ENCODE data around the gene SMOC2.

DNA sequence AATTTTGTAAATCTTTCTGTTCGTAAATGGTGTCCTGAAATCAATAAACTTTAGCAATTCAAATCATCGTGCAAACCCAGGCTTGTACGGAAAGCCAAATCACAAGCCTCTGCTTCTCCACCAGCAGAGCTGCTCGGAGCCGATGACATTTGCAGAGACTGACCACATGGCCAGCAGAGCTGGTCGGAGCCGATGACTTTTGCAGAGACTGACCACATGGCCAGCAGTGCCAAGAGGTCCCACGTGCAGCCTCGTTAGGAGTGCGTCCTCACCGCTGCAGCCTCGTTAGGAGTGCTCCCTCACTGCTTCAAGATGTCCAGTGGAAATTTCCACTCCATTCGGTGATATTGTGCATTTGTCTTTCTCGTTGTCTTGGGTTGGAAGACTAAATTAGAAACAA, 28.5 kb downstream of the SMOC2 start:
- TF ChIP-seq, protein P1, sequence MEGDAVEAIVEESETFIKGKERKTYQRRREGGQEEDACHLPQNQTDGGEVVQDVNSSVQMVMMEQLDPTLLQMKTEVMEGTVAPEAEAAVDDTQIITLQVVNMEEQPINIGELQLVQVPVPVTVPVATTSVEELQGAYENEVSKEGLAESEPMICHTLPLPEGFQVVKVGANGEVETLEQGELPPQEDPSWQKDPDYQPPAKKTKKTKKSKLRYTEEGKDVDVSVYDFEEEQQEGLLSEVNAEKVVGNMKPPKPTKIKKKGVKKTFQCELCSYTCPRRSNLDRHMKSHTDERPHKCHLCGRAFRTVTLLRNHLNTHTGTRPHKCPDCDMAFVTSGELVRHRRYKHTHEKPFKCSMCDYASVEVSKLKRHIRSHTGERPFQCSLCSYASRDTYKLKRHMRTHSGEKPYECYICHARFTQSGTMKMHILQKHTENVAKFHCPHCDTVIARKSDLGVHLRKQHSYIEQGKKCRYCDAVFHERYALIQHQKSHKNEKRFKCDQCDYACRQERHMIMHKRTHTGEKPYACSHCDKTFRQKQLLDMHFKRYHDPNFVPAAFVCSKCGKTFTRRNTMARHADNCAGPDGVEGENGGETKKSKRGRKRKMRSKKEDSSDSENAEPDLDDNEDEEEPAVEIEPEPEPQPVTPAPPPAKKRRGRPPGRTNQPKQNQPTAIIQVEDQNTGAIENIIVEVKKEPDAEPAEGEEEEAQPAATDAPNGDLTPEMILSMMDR (IDR thresholded peaks at IDR 0.05): no peak
- TF ChIP-seq POLR2A (IDR thresholded peaks at IDR 0.05): no peak
- TF ChIP-seq POLR2AphosphoS5 (IDR thresholded peaks at IDR 0.05): no peak

All from prostate gland (tissue), 2 donors.